ENCODE results near the gene ARFGAP3. TPM values are rescaled to one million over a fixed set of nuclear protein-coding genes. Genes with fewer than 3 reads are reported as not detected.

The ARFGAP3 gene
- total RNA-seq, 1 donor = 98.9 TPM

DNA sequence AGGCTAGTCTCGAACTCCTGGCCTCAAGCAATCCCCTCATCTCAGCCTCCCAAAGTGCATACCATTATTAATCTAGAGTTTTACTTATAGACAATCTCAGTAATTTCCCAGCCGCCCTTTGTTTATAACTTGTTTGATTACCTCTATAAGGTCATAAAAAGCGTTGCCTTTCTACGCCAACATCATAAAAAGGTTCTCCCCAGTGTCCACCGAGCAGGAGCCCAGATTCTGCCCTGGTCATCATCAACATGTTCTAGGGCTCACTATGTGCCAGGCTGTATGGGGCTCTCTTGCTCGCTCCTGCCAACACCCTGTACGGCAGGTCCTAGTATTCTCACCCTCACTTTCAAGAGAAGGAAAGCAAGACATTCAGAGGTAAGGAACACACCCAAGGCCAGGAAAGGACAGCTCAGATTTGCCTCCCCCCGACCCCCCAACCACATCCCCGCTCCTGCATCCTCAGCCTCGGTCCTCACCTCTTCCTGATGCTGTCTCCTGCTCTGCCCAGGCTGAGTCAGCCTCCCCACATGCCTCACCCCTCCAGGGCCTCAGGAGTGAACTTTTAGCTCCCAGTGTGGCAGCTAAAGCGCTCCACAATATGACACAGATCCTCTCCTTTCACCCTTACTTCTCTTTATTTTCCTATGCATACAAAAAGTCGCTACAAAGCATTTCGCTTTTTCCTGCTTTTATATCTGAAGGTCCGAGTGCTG lies 14.3 kb downstream of the ARFGAP3 start:
- TF ChIP-seq, protein P1, sequence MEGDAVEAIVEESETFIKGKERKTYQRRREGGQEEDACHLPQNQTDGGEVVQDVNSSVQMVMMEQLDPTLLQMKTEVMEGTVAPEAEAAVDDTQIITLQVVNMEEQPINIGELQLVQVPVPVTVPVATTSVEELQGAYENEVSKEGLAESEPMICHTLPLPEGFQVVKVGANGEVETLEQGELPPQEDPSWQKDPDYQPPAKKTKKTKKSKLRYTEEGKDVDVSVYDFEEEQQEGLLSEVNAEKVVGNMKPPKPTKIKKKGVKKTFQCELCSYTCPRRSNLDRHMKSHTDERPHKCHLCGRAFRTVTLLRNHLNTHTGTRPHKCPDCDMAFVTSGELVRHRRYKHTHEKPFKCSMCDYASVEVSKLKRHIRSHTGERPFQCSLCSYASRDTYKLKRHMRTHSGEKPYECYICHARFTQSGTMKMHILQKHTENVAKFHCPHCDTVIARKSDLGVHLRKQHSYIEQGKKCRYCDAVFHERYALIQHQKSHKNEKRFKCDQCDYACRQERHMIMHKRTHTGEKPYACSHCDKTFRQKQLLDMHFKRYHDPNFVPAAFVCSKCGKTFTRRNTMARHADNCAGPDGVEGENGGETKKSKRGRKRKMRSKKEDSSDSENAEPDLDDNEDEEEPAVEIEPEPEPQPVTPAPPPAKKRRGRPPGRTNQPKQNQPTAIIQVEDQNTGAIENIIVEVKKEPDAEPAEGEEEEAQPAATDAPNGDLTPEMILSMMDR (IDR thresholded peaks at IDR 0.05; ENCODE audit: insufficient read depth, low read depth, low read length) = no peak
- H3K4me3 ChIP-seq (ENCODE audit: low read depth, low read length) = no peak overlapping the region
- no peak for DNase-seq (ENCODE audit: low read depth)

DNA sequence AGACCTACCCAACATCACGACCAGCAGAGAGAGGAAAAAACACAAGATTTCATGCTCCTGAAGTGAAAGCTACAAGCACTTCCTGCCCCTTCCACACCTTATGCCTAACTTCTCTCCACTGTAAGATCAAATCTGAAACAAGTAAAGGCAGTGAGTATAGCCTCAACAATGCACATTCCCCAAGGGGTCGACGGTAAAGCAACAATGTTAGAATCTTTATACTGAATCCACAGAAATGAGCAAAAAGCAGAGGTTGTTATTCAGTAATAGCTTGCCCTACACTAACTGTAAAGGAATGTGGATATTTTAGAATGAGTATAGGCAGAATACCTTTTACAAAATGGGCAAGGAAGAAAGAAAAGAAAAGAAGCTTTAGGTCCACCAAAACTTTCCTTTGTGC lies 15.6 kb downstream of the ARFGAP3 start:
- DNase-seq (ENCODE audit: low read depth) = no peak
- no peak overlapping the region for H3K4me3 ChIP-seq (ENCODE audit: low read depth, low read length)
- TF ChIP-seq, protein P1 (IDR thresholded peaks at IDR 0.05; ENCODE audit: insufficient read depth, low read depth, low read length) = no peak

- no peak overlapping the region for H3K4me3 ChIP-seq (ENCODE audit: low read depth, low read length)
- TF ChIP-seq, protein P1 (IDR thresholded peaks at IDR 0.05; ENCODE audit: insufficient read depth, low read depth, low read length) = no peak
- no peak for DNase-seq (ENCODE audit: low read depth)
Measured at GRCh38 chr22:42837556-42837955, 19.5 kb downstream of the ARFGAP3 start.

GRCh38 chr22:42836026-42836425 lies 21.0 kb downstream of the ARFGAP3 start:
- H3K4me3 ChIP-seq (ENCODE audit: low read depth, low read length) = no peak overlapping the region
- no peak for DNase-seq (ENCODE audit: low read depth)
- TF ChIP-seq, protein P1 (IDR thresholded peaks at IDR 0.05; ENCODE audit: insufficient read depth, low read depth, low read length) = no peak

DNA sequence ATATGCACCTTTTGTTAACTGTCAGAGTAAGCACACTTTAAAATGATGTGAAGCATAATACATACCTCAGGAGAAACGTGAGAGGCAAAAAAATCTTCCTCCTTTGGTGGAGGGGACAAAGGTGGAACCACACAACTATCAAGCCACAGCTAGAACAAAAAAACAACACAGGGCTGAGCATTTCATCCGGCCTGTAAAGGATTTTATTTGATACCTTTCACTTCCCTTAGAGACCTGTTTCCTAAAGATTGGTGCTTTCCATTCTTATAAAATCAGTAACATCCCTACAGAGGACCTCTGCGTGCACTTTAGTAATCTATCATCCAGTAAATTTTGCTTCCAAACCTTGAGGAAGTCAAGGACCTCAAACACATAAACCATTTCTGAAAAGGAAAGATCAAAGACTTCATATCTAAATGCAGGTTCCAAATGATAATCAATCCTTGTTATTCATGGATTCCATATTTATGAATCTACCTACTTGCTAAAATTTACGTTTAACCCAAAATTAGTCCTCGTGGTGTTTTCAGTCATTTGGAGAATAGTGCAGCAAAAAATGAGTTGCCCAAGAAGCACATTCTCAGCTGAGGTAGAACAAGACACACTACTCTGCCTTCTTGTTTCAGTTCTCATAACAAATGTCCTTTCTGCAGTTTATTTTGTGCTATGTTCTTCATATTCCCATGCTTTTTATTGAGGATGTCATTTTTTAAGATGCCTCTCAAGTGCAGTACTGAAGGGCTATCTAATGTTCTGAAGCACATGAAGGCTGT lies 22.7 kb downstream of the ARFGAP3 start:
- DNase-seq (ENCODE audit: low read depth) = no peak
- H3K4me3 ChIP-seq (ENCODE audit: low read depth, low read length) = no peak overlapping the region
- TF ChIP-seq, protein P1 (IDR thresholded peaks at IDR 0.05; ENCODE audit: insufficient read depth, low read depth, low read length) = no peak

- TF ChIP-seq, protein P1 (IDR thresholded peaks at IDR 0.05; ENCODE audit: insufficient read depth, low read depth, low read length) = no peak
- no peak for DNase-seq (ENCODE audit: low read depth)
- no peak overlapping the region for H3K4me3 ChIP-seq (ENCODE audit: low read depth, low read length)
Measured at GRCh38 chr22:42833104-42833503, 24.0 kb downstream of the ARFGAP3 start.

All from fibroblast of villous mesenchyme (primary cell).